GM10266 (cell line): ENCODE results near the gene UCN.
"Not testable (repeated sequence)": the region's sequence is repeated elsewhere in the genome, so short reads cannot be mapped to it uniquely, and the experiment has no call there.

Source experiments
- DNase-seq: peaks from one replicate; pipeline ENCODE4 v3.0.0; 2012; ENCODE audit errors: extremely low spot score
- TF ChIP-seq, protein P1 (sequence below): IDR thresholded peaks from 2 replicates; pipeline ENCODE4 v1.5.1; 2012; ENCODE audit warnings: mild to moderate bottlenecking, low read depth; ENCODE audit not compliant: control insufficient read depth, insufficient read depth; ENCODE audit errors: missing control alignments

The UCN gene

DNA sequence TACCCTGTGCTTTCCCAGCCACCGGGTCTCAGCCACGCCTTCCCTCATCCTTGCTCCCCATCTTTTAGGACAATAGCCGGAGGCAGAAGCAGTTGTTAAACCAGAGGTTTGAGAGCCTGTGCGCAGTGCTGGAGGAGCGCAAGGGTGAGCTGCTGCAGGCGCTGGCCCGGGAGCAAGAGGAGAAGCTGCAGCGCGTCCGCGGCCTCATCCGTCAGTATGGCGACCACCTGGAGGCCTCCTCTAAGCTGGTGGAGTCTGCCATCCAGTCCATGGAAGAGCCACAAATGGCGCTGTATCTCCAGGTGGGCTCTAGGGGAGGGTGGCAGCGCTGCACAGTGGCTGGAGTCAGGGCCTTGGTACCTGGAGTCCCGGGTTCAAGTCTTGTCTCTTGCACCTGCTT, 2.7 kb downstream of the UCN start:
- DNase-seq = no peak
- TF ChIP-seq, protein P1, sequence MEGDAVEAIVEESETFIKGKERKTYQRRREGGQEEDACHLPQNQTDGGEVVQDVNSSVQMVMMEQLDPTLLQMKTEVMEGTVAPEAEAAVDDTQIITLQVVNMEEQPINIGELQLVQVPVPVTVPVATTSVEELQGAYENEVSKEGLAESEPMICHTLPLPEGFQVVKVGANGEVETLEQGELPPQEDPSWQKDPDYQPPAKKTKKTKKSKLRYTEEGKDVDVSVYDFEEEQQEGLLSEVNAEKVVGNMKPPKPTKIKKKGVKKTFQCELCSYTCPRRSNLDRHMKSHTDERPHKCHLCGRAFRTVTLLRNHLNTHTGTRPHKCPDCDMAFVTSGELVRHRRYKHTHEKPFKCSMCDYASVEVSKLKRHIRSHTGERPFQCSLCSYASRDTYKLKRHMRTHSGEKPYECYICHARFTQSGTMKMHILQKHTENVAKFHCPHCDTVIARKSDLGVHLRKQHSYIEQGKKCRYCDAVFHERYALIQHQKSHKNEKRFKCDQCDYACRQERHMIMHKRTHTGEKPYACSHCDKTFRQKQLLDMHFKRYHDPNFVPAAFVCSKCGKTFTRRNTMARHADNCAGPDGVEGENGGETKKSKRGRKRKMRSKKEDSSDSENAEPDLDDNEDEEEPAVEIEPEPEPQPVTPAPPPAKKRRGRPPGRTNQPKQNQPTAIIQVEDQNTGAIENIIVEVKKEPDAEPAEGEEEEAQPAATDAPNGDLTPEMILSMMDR = no peak

- TF ChIP-seq, protein P1 = no peak
- DNase-seq = no peak
These were observed 3.6 kb downstream of the UCN start for GRCh38 chr2:27304488-27305240.

- DNase-seq = peak; percentile 73
- TF ChIP-seq, protein P1 = peak; percentile 86
These were observed 4.9 kb downstream of the UCN start for GRCh38 chr2:27303093-27304025.

DNA sequence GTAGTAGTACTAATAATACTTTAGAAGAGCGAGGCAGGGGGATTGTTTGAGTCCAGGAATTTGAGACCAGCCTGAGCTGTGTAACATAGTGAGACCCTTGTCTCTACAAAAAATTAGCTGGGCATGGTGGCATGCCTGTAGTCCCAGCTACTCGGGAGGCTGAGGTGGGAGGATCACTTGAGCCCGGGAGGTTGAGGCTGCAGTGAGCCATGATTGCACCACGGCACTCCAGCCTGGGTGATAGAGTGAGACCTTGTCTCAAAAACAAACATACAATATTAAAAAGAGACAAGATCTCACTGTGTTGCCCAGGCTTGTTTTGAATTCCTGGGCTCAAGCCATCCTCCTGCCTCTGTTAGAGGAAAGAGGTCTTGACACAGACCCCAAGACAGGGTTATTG, 7.6 kb downstream of the UCN start:
- not testable (repeated sequence) for DNase-seq

DNA sequence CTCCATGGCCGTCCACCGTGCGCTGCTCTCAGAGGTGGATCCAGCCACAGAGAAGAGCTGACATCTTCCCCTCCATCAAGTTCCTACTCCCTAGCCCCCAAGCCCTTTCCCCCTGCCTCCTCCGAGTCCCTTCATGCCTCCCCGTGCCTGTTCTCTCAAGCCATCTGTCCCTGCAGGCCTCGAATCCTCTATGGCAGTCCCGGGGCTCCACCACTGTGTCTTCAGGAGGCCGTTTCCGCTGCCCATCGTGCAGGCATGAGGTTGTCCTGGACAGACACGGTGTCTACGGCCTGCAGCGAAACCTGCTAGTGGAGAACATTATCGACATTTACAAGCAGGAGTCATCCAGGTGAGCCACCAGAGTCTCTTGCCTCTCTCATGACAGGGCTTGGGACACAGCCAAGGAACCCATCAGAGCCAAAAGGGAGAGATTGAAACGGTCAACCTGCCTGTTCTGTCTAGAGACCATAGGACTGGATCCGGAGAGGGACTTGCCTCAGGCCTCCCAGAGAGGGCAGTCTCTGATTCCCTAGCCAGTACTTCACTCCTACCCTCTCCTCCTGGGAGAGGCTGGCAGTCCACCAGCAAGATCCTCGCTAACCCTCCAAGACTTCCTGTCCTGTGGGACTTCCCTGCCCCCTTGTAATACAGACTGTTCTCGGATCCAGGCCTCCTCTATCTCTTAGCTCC, 9.7 kb downstream of the UCN start:
- no peak for DNase-seq
- TF ChIP-seq, protein P1 = no peak

DNA sequence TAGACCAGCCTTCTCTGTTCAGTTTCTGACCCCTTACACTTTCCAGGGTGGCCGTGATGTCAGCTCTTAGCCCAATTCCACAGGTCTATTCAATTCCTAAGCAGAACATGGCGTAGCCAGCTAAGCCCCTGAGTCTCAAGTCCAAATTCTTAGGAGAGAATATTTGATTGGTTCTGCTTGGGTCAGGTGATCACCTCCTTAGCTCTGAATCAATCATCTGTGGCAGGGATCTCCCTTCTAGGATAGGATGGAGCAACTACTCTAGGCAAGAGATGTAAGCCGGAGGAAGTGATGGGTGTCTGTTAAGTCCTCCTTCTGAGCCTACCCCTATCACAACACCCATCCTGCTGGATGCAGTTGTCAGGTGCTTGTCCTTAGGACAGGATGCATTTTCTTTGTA, 11.1 kb downstream of the UCN start:
- TF ChIP-seq, protein P1 = no peak

DNA sequence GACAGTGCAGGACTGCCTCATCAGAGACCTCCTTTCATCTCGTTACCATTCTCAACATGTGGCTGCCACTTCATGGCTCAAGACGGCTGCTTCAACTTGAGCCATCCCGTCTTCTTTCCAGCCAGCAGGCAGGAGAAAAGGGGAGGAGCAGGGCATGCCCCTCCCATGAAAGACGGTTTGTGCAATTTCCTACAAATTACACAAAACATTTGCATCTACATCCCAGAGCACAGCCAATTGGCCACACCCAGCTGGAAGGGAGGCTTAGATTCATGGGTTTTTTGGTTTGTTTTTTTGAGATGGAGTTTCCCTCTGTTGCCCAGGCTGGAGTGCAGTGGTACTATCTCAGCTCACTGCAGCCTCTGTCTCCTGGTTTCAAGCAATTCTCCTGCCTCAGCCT, 11.8 kb downstream of the UCN start:
- DNase-seq = no peak
- TF ChIP-seq, protein P1 = no peak

More for the DNA sequence above, 11.1 kb downstream of the UCN start:
- DNase-seq = no peak
